HG02763 (cell line): Measurements from ENCODE around the gene SLC22A5.
"Not testable (repeated sequence)": the region's sequence is repeated elsewhere in the genome, so short reads cannot be mapped to it uniquely, and the experiment has no call there.

Experiments used
- ATAC-seq: cut with Tn5 transposase; IDR thresholded peaks from one replicate; pipeline ENCODE4 v1.9.1; 2021; ENCODE audit warnings: mild to moderate bottlenecking, moderate library complexity; ENCODE audit not compliant: unreplicated experiment

SLC22A5 gene

GRCh38 chr5:132410451-132411303, 41.2 kb downstream of the SLC22A5 start:
- peak; percentile 75 for ATAC-seq

GRCh38 chr5:132411304-132412013, 41.9 kb downstream of the SLC22A5 start:
- peak; percentile 4 for ATAC-seq

GRCh38 chr5:132413567-132413966, 44.1 kb downstream of the SLC22A5 start:
- no peak for ATAC-seq

DNA sequence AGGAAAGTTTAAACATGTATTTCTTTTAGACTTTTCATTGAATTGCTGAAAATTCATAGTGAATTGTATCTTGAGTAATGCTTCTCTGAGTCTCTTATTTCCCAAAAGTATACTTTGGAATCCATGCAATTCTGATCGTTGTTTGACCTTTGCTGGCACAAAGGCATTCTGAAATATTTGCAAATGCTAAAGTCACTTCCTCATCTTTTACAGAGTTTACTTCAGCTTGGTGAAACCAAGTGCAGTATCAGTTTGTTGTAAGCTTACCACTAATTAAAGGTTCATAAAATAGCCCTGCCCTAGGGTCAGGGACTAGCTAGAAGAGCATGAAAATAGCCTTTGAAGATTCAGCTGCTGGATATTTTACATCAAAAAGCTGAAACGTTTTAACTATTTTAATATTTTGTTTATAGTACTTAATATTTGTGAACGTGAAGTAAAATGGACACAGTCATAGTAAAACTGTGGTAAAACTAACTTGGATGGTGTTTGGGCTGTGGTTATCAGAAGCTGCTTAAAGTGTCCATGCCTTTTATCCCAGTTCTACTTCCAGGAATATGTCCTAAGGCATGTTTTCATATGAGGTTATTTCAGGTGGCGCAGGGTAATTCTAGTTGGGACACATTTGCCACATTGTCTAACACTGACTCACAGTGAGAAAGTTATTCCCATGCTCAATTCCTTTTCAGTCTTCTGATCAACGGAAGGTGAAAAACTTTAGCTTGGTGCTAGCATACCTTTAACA, 45.3 kb downstream of the SLC22A5 start:
- no peak for ATAC-seq

- ATAC-seq: not testable (repeated sequence)
These were observed 46.0 kb downstream of the SLC22A5 start for GRCh38 chr5:132415516-132415915.

DNA sequence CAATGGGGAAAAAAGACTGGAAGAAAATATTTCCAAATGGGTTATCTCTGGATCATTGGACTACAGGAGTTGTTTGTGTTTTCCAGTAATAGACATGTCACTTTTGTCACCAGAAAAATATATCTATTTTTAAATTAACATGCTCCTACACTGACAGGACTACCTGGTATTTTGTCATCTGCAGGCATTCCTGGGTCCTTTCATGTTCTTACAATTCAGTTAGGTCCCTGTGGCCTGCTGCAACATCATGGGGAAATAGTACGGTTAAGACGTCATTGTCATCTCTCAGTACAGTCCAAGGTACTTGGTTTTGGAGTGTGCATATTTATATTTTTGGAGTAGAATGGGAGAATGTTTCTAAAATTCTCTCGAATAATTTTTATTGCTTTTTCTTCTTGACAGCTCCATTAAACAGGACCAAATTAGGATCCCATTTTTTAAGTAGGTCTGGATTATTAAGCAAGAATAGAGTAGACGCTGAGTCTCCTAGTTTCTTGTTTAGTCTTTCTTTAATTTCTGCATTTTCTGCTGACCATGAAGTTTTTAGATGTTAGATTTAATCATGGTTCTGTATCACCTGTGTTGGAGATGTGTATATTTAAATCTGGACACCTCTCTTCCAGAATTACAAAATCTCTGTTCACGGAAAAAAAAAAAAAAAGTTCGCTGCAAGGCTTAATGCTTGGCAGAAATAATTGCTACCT, 46.9 kb downstream of the SLC22A5 start:
- ATAC-seq: no peak

DNA sequence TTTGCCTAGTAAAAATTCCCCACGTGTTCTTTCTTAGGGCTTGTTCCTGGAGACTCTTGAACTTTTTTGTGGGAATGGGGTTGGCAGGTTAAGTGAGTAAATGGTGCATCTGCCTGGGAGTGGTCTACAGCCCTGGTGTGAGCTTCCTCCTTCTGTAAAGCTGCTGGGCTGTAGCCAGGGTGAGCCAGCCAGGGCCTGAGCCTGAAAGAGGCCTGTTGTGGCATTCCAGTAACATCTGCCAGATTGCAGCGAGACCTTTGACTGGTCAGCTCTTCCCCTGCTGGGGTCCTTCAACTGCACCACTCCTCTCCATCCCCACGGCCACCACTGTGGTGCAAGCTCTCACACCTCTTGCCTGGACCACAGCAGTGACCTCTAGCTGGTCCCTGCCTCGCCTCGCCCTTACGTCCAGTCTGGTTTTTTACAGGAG, 47.5 kb downstream of the SLC22A5 start:
- ATAC-seq: no peak

GRCh38 chr5:132417461-132417860, 48.0 kb downstream of the SLC22A5 start:
- no peak for ATAC-seq

DNA sequence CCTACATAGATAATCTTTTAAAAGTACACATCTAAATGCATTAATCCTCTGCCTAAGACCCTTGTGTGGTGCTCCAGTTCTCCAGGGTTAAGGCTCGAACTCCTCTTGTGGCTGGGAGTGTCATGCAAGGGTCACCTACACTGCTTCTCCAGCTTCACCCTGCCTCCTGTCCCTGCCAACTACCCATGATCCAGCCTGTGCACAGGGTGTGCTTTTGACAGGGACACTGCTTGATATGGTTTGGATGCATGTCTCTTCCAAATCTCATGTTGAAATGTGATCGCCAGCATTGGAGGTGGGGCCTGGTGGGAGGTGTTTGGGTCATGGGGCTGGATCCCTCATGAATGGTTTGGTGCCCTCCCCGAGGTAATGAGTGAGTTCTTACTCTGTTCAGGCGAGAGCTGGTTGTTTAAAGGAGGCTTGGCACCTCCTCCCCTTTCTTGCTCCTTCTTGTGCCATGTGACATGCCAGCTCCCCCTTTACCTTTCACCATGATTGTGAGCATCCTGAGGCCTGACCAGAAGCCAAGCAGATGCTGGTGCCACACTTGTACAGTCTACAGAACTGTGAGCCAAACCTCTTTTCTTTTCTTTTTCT, 48.5 kb downstream of the SLC22A5 start:
- no peak for ATAC-seq

GRCh38 chr5:132418881-132419280, 49.4 kb downstream of the SLC22A5 start:
- ATAC-seq: no peak

- ATAC-seq: no peak
These were observed 50.3 kb downstream of the SLC22A5 start for GRCh38 chr5:132419502-132420468.

DNA sequence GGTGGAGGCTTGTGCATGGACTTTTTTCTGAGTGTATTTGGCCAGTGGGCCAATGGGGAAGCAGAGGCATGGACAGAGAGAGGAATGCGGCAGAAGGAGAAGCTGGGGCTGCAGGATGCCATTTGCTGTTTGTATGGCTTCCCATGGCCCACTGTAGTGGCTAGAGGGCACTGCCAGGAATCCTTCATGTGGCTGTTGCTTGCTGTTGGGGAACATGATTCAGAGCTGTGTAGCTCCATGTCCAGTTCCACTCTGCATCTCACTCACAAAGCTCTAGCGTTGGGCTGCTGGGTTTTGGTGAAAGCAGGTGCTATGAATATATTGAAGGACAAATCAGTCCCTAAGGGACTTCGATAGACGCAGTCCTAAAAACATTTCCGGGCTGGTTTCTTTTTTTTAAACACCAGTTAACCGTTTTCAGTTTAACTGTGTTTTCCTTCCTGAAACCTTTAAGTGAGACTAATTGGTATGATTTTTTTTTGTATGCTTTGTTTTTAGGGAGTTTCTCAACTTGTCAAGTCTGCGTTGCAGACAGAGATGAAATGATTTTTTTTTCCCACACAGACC, 51.3 kb downstream of the SLC22A5 start:
- ATAC-seq: peak; percentile 41

- ATAC-seq: no peak
These were observed 52.0 kb downstream of the SLC22A5 start for GRCh38 chr5:132421462-132421861.

DNA sequence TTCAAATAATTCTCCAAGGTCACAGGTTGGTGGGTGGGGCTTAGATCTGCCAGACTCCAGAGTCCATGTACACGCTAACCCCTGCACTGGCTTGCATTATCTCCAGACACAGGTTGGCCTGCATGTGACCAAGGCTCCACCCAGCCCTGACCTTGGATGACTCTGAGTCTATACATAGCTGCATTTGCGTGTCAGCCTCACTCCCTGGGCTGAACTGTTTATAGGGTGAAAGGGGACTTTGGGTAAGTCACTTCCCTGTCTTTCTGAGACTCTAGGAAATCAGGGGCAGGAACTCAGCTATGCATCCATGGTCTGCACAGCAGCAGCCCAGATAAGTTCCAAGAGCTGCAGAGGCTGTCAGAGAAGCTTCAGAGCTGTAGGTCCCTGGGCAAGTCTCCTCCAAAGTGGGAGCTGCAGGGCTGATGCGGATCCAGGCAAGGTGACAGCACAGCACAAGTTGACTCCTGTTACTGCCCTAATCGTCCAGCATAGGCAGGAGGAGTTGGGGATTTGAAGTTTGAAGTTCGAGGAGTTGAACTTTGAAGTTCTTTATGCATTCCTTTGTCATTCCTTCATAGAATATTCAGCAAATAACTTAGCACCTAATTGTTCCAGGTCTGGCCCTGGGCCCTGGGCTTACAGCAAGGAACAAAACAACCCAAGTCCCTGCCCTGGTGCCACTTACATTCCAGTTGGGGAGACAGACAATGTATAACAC, 53.4 kb downstream of the SLC22A5 start:
- ATAC-seq: peak; percentile 33

DNA sequence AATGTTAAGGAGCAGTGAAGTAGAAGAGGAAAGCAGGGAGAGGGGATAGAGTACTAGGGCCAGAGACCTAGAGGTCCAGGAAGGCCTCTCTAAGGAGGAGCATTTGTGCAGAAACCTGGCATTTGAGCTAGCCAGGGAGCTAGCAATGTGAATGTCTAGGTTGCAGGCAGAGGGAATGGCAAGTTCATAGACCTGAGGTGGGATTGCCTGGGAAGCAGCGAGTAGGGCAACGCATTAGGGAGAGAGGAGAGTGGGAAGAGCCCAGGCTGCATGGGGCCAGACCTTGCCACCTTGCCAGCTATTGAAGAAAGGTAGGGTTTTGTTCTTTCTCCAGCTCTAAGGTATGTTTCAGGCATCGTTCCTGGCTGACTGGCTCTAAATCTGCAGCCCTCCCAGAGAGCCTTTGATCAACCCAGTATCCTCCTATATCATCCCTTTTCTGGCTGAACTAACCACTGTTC, 54.0 kb downstream of the SLC22A5 start:
- no peak for ATAC-seq

DNA sequence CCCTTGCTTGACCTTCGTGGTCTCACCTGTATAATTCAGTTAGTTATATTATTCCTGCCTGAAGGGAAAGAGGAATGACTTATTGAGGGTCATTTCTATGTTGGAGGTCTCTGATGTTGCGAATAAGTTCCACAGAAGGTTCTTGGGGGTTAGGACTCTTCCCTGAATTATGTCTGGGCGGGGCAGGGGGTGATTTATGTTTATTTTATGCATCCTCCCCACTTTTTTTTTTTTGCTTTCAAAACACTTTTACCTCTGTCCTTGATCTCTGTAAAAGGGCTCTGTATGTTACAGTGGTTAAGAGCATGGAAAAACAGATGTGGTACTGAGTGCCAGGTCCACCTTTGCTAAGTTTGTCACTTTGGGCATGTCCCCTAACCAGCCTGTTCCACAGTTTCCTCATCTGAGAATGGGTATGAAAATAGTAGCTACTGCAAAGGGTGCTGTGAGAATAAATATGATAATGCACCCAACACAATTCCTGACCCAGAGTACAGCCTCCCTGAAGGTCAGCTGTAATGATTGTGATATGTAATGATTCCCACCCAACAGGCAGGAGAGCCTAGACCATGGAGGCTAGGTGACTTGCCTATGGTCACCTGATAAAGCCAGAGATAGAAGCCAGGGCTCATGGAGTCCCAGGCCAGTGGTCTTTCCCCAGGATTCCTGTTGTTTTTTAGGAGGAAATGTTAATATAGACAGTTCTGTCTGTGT, 54.8 kb downstream of the SLC22A5 start:
- ATAC-seq: no peak
